ENCODE measurements around the gene UQCC3. TPM values are rescaled to one million over a fixed set of nuclear protein-coding genes. Genes with fewer than 3 reads are reported as not detected.

Gene UQCC3
- total and polyA plus RNA-seq, 2 donors (not counting 3 experiments of a cell fraction or from before 2014, with no cell fraction given), result 8.6 to 15.5 TPM

GRCh38 chr11:62712861-62713260 is 41.4 kb downstream of the UQCC3 start:
- Histone ChIP-seq H3K9me1 (replicated peaks; ENCODE audit: control insufficient read depth, extremely low read depth, insufficient read depth, low read length) (no peaks in the 10 kb centered on the region), H3K79me2 (ENCODE audit: control insufficient read depth, insufficient read depth, low read length) (peaks cover 16% of the 10 kb centered on the region), H3K36me3 (ENCODE audit: control insufficient read depth in 2 of 2, extremely low read depth in 1 of 2, insufficient read depth in 2 of 2, low read length in 2 of 2) (peaks cover 31 to 35% of the 10 kb centered on the region in 2 experiments), H3K4me3 (replicated peaks in 1 of 3; ENCODE audit: insufficient read depth in 1 of 3, low read depth in 1 of 3, low read length in 3 of 3) (no peak overlapping the region), H3K27ac (ENCODE audit: insufficient read depth, low read depth, low read length) (no peak overlapping the region), H3K27me3 (ENCODE audit: control insufficient read depth in 2 of 2, insufficient read depth in 2 of 2, low read length in 2 of 2) (no peaks in the 10 kb centered on the region), H4K20me1 (replicated peaks; ENCODE audit: control insufficient read depth, extremely low read depth, insufficient read depth, low read length) (no peaks in the 10 kb centered on the region), H3K9me3 (replicated peaks; ENCODE audit: control insufficient read depth, insufficient read depth, low read length) (no peaks in the 10 kb centered on the region), H3K9ac (replicated peaks; ENCODE audit: extremely low read depth, insufficient read depth, low read length) (no peak overlapping the region), H2AFZ (ENCODE audit: low read depth, low read length) (no peak overlapping the region), H3K4me1 (ENCODE audit: control insufficient read depth, extremely low read depth, insufficient read depth, low read length) (peaks cover 12% of the 10 kb centered on the region), H3K4me2 (ENCODE audit: insufficient read depth, low read length) (no peak overlapping the region)
- DNase-seq (ENCODE audit: low read depth, low spot score), result no peak
- ChIA-PET CTCF (interaction anchor here (0.7 to 1.2 kb wide), 2 partner anchors 11 to 288 kb away, joined by 3 read pairs; no protein-coding TSS in a partner anchor), POLR2A (interaction anchor here (1.0 kb wide), 1 partner anchor 14 kb away, joined by 4 read pairs; the partner anchor contains the start of gene HNRNPUL2)
- FAIRE-seq, result peak; percentile 46
- intact Hi-C loops (cut with micrococcal nuclease) (no loop called here), dilution Hi-C loops (cut with MboI; ENCODE audit: extremely low pct_ligation_motif_present, low sequenced_read_pairs) (no loop called here)
- TF ChIP-seq EZH2 (IDR thresholded peaks at IDR 0.05; ENCODE audit: borderline replicate concordance, low read depth, low read length, severe bottlenecking) (no peak), POLR2A (IDR thresholded peaks at IDR 0.05; ENCODE audit: low read depth, low read length) (no peak), MAX (IDR thresholded peaks at IDR 0.05; ENCODE audit: insufficient read depth, insufficient read length) (no peak), GATA2 (IDR thresholded peaks at IDR 0.05; ENCODE audit: insufficient read depth, insufficient read length, low read depth, low read length) (no peak), CTCF (IDR thresholded peaks at IDR 0.05; ENCODE audit: extremely low read depth in 1 of 2, insufficient read depth in 1 of 2, low read depth in 1 of 2, low read length in 2 of 2) (no peak), FOS (IDR thresholded peaks at IDR 0.05; ENCODE audit: borderline replicate concordance, insufficient read depth, low read length) (no peak), JUN (IDR thresholded peaks at IDR 0.05; ENCODE audit: borderline replicate concordance, insufficient read depth, insufficient read length, low read depth) (no peak), MYC (IDR thresholded peaks at IDR 0.05; ENCODE audit: low read depth, low read length) (no peak), POLR2AphosphoS5 (IDR thresholded peaks at IDR 0.05; ENCODE audit: insufficient read depth, low read depth, low read length) (no peak)
- BruUV-seq (replicated peaks), result TSS peak; percentile 21

All from endothelial cell of umbilical vein (primary cell).